ENCODE measurements around the gene DNMBP. TPM values are rescaled to one million over a fixed set of nuclear protein-coding genes. Genes with fewer than 3 reads are reported as not detected.
A peak's percentile ranks its signal among the peaks of the same experiment; 100 is the strongest.

Gene DNMBP
- total and polyA plus RNA-seq, 7 experiments from 2014 or later: 0.40 to 8.5 (median 3.9) TPM

- H3K27me3 Mint-ChIP-seq: no peaks in the 10 kb centered on the region
- Histone ChIP-seq H3K4me3 (ENCODE audit: low read length) (no peak overlapping the region), H3K27ac (ENCODE audit: low read depth, low read length) (no peak overlapping the region), H3K27me3 (ENCODE audit: control insufficient read depth in 2 of 2, insufficient read depth in 2 of 2, low read length in 2 of 2) (no peaks in the 10 kb centered on the region), H3K9me3 (ENCODE audit: control insufficient read depth in 2 of 3, low read length in 3 of 3) (peaks cover 0 to 10% (median 7%) of the 10 kb centered on the region in 3 experiments), H3K36me3 (ENCODE audit: control insufficient read depth in 2 of 3, insufficient read depth in 3 of 3, low read length in 3 of 3) (no peaks in the 10 kb centered on the region), H3K4me1 (ENCODE audit: control insufficient read depth in 2 of 2, insufficient read depth in 2 of 2, low read length in 2 of 2) (peaks cover 0 to 5% of the 10 kb centered on the region in 2 donors)
- intact Hi-C loops (cut with micrococcal nuclease): no loop called here
- peaks cover 0 to 27% (median 16%) of the 10 kb centered on the region in 5 donors for H3K36me3 Mint-ChIP-seq
- H3K27ac Mint-ChIP-seq: no peak overlapping the region
- DNase-seq (no peak), ATAC-seq (peak; percentile 31)
- peaks cover 0 to 8% (median 0%) of the 10 kb centered on the region in 7 donors for H3K4me1 Mint-ChIP-seq
- ChIA-PET POLR2A (no interaction called here), CTCF (no interaction called here)
- H3K9me3 Mint-ChIP-seq: peaks cover 0 to 10% (median 7%) of the 10 kb centered on the region in 11 donors
- no peak overlapping the region for H3K4me3 Mint-ChIP-seq
Observed at GRCh38 chr10:99828464-99828863, 181.3 kb downstream of the DNMBP start.

DNA sequence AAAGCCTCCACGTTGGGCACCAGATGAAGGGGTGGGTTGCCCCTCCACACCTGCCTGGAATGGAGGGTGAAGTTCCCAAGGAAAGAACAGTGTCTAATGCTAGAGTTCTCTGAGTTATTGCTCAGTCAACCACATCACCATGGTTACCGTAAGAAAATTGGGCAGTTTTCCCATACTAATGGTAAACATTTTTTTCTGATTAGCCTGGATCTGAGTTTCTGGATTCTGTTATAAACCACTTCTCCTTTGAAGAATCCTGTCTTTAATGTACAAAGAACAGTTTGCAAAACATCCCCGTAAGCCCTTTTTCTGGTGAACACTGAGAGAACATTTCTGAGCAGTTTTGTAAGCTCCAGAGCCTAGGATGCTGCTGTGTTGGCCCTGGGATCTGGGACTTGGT is 181.8 kb downstream of the DNMBP start:
- Mint-ChIP-seq H3K9me3 (peaks cover 0 to 10% (median 7%) of the 10 kb centered on the region in 11 donors), H3K4me1 (peaks cover 0 to 8% (median 0%) of the 10 kb centered on the region in 7 donors), H3K4me3 (no peak overlapping the region), H3K27me3 (no peaks in the 10 kb centered on the region), H3K36me3 (peaks cover 0 to 27% (median 16%) of the 10 kb centered on the region in 5 donors), H3K27ac (no peak overlapping the region)
- peaks cover 0 to 5% of the 10 kb centered on the region in 2 donors for H3K4me1 ChIP-seq (ENCODE audit: control insufficient read depth in 2 of 2, insufficient read depth in 2 of 2, low read length in 2 of 2)
- no peak overlapping the region for H3K27ac ChIP-seq (ENCODE audit: low read depth, low read length)
- DNase-seq: no peak
- peaks cover 0 to 10% (median 7%) of the 10 kb centered on the region in 3 experiments for H3K9me3 ChIP-seq (ENCODE audit: control insufficient read depth in 2 of 3, low read length in 3 of 3)
- H3K4me3 ChIP-seq (ENCODE audit: low read length): no peak overlapping the region
- intact Hi-C loops (cut with micrococcal nuclease): no loop called here
- no peaks in the 10 kb centered on the region for H3K27me3 ChIP-seq (ENCODE audit: control insufficient read depth in 2 of 2, insufficient read depth in 2 of 2, low read length in 2 of 2)
- no peaks in the 10 kb centered on the region for H3K36me3 ChIP-seq (ENCODE audit: control insufficient read depth in 2 of 3, insufficient read depth in 3 of 3, low read length in 3 of 3)
- ChIA-PET POLR2A (no interaction called here), CTCF (no interaction called here)
- no peak for ATAC-seq

Other genes starting within 250 kb of the DNMBP start
- 1 to 10 TPM; 1.3 to 7.6 (median 4.2) TPM for gene ABCC2, start 227.3 kb downstream of the DNMBP start, total RNA-seq
- gene ABCC2, start 227.3 kb downstream of the DNMBP start, polyA plus RNA-seq: 1 to 10 TPM in 1 of 2 donors, under 1 TPM in 1; 0.95 to 1.0 TPM
- gene CPN1, start 71.9 kb upstream of the DNMBP start, total RNA-seq: not detected
- not detected for gene CPN1, start 71.9 kb upstream of the DNMBP start, polyA plus RNA-seq
- 10 to 100 TPM in 3 of 5 experiments, 1 to 10 TPM in 2; 3.9 to 17.0 (median 12.4) TPM for gene ERLIN1, start 176.1 kb upstream of the DNMBP start, total RNA-seq
- 10 to 100 TPM; 11.3 to 19.3 TPM for gene ERLIN1, start 176.1 kb upstream of the DNMBP start, polyA plus RNA-seq
- 10 to 100 TPM; 13.4 to 25.4 (median 16.6) TPM for gene CHUK, start 219.6 kb upstream of the DNMBP start, total RNA-seq
- 10 to 100 TPM; 10.6 to 14.6 TPM for gene CHUK, start 219.6 kb upstream of the DNMBP start, polyA plus RNA-seq